ENCODE results near the gene TRMT1. TPM values are rescaled to one million over a fixed set of nuclear protein-coding genes. Genes with fewer than 3 reads are reported as not detected.

The TRMT1 gene
- total and polyA plus RNA-seq, 2 of the 8 experiments (the other 6 are each of a cell fraction or from before 2014, with no cell fraction given) = 77.4 to 99.3 TPM

DNA sequence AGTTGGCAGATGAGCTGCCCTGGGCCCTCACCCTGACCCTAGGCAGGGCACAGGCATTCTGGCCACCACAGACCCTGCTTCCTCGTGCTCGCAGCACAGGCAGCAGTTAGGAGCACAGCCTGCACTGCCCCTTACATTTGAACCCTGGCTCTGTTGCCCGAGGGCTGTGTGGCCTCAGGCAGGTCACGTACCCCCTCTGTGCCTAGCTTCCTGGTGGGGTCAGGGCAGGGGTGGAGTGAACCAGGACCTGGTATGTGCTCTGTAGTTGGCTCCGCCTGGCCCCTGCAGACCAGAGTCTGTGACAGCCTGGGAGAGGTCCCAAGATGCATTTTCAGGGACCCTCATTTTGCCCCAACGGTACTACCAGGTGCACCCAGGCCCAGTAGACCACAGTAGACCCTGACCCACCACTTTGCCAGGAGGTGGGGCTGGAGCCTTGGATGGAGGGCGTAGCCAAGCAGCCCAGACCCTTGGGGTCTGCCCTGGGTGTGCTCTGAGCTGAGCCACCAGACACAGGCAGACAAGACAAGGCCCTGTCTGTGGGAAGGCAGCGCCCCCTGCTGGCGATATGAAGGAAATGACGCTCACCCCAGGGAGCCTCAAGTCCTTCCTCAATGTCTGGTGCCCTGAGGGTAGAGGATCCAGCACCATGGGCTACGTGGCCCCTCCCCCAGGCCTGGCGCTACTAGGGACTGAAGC, 23.0 kb downstream of the TRMT1 start (continued):
- no peak for TF ChIP-seq CBX8 (IDR thresholded peaks at IDR 0.05; ENCODE audit: borderline replicate concordance, low read depth, low read length)
- TF ChIP-seq EZH2 (IDR thresholded peaks at IDR 0.05; ENCODE audit: low read depth, low read length, severe bottlenecking) = no peak
- peak; percentile 23 for TF ChIP-seq NANOG (IDR thresholded peaks at IDR 0.05; ENCODE audit: insufficient read depth, low read depth, low read length, poor library complexity, severe bottlenecking)
- 0 out of 2 replicates have a peak, but pooled peaks have one; percentile 25 for TF ChIP-seq SP1 (IDR thresholded peaks at IDR 0.05; ENCODE audit: low read depth, low read length)
- TF ChIP-seq BACH1 (IDR thresholded peaks at IDR 0.05; ENCODE audit: low read length) = peak; percentile 33; the same call in 1 of the 2 replicates
- peak; percentile 32; the same call in 1 of the 2 replicates for TF ChIP-seq GABPA (IDR thresholded peaks at IDR 0.05; ENCODE audit: borderline replicate concordance, insufficient read depth, low read length)
- TF ChIP-seq RFX5 (IDR thresholded peaks at IDR 0.05; ENCODE audit: borderline replicate concordance, low read depth, low read length) = no peak
- TF ChIP-seq, protein P1, sequence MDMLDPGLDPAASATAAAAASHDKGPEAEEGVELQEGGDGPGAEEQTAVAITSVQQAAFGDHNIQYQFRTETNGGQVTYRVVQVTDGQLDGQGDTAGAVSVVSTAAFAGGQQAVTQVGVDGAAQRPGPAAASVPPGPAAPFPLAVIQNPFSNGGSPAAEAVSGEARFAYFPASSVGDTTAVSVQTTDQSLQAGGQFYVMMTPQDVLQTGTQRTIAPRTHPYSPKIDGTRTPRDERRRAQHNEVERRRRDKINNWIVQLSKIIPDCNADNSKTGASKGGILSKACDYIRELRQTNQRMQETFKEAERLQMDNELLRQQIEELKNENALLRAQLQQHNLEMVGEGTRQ (IDR thresholded peaks at IDR 0.05; ENCODE audit: low read length) = no peak
- peak; percentile 68 for TF ChIP-seq TAF7 (optimal IDR thresholded peaks at IDR 0.05; ENCODE audit: borderline replicate concordance, low read depth, low read length)
- TF ChIP-seq JUND (IDR thresholded peaks at IDR 0.05; ENCODE audit: low read length) = 0 out of 2 replicates have a peak, but pooled peaks have one; percentile 36
- TF ChIP-seq, protein P2, sequence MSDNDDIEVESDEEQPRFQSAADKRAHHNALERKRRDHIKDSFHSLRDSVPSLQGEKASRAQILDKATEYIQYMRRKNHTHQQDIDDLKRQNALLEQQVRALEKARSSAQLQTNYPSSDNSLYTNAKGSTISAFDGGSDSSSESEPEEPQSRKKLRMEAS (IDR thresholded peaks at IDR 0.05) = no peak; the same call in none of the 2 replicates
- TF ChIP-seq HDAC6 (IDR thresholded peaks at IDR 0.05; ENCODE audit: low read depth, low read length) = no peak
- no peak for TF ChIP-seq ASH2L (IDR thresholded peaks at IDR 0.05; ENCODE audit: low read length)
- no peak for TF ChIP-seq RNF2 (IDR thresholded peaks at IDR 0.05; ENCODE audit: borderline replicate concordance, low read depth, low read length, missing control alignments, poor library complexity, severe bottlenecking)
- peak; percentile 83 for TF ChIP-seq CREB1 (IDR thresholded peaks at IDR 0.05)
- TF ChIP-seq GTF2F1 (IDR thresholded peaks at IDR 0.05; ENCODE audit: borderline replicate concordance, low read depth, low read length) = no peak
- no peak for TF ChIP-seq SP2 (IDR thresholded peaks at IDR 0.05; ENCODE audit: low read length)
- TF ChIP-seq RXRA (IDR thresholded peaks at IDR 0.05; ENCODE audit: insufficient read depth, low read depth, low read length) = no peak
- TF ChIP-seq, protein P3, sequence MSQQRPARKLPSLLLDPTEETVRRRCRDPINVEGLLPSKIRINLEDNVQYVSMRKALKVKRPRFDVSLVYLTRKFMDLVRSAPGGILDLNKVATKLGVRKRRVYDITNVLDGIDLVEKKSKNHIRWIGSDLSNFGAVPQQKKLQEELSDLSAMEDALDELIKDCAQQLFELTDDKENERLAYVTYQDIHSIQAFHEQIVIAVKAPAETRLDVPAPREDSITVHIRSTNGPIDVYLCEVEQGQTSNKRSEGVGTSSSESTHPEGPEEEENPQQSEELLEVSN (IDR thresholded peaks at IDR 0.05) = no peak
- TF ChIP-seq TBP (IDR thresholded peaks at IDR 0.05; ENCODE audit: low read depth, low read length) = no peak

Measured in H1 (cell line).